GM12878 (cell line): Measurements from ENCODE around the gene LY6G5C. TPM values are rescaled to one million over a fixed set of nuclear protein-coding genes. Genes with fewer than 3 reads are reported as not detected.

Experiments
- ATAC-seq: fragments of 200-7000 bp; cut with Tn5 transposase; 3 replicates; pipeline ENCODE4 v1.9.1; 2020; ENCODE audit warnings: mild to moderate bottlenecking, moderate library complexity
- BruUV-seq: library from RNA; stranded (reverse); fragments of 400-500 nt; replicated peaks from 2 replicates; lab custom pipeline; 2021; lab: Mats Ljungman, UMichigan
- CTCF ChIA-PET: fragments of 300-600 bp; sonication (Branson Sonifier 250); formaldehyde crosslinking; extraction: SDS; loops from one replicate; lab custom pipeline; 2021; ENCODE audit warnings: inconsistent platforms; lab: Yijun Ruan, JAX
- POLR2A ChIA-PET: fragments of 350-600 bp; formaldehyde crosslinking; extraction: SDS; loops from one replicate; lab custom pipeline; 2021; ENCODE audit warnings: inconsistent platforms; lab: Charles Lee
- RAD21 ChIA-PET: fragments of 300-600 bp; sonication (Branson Sonifier 250); formaldehyde crosslinking; loops from one replicate; lab custom pipeline; 2023; ENCODE audit warnings: antibody characterized with exemption; ENCODE audit not compliant: unreplicated experiment; lab: Charles Lee
- SMC1A ChIA-PET: fragments of 300-600 bp; sonication (Branson Sonifier 250); formaldehyde crosslinking; loops from one replicate; lab custom pipeline; 2023; ENCODE audit not compliant: unreplicated experiment, uncharacterized antibody; lab: Charles Lee
- DNase-seq: peaks from one replicate; pipeline ENCODE4 v3.0.0-alpha.2; 2011; ENCODE audit warnings: low read depth, low spot score
- FAIRE-seq: peaks from 3 replicates; lab custom pipeline; 2011; peaks lifted over from hg19 to GRCh38; lab: Jason Lieb, UNC
- H2AFZ ChIP-seq: 2 replicates; pipeline ENCODE4 v1.6.0; 2011; ENCODE audit warnings: low read depth, low read length, control low read depth; ENCODE audit not compliant: control insufficient read depth
- H3K27ac ChIP-seq: 2 replicates; pipeline ENCODE4 v1.5.1; 2011; ENCODE audit warnings: control low read depth; ENCODE audit not compliant: control insufficient read depth, insufficient read depth
- H3K27me3 ChIP-seq, 2 experiments: replicated peaks in 1 of 2; 2 replicates each; pipeline versions ENCODE4 v1.6.0 to v1.6.1; 2011; ENCODE audit warnings: low read length in 1 of 2; ENCODE audit not compliant: control insufficient read depth in 2 of 2, insufficient read depth in 2 of 2
- H3K36me3 ChIP-seq, 2 experiments: 2 replicates each; pipeline ENCODE4 v1.5.1; 2011; ENCODE audit warnings: low read length in 1 of 2; ENCODE audit not compliant: control insufficient read depth in 2 of 2, insufficient read depth in 2 of 2
- H3K4me1 ChIP-seq: 2 replicates; pipeline ENCODE4 v1.6.1; 2011; ENCODE audit warnings: mild to moderate bottlenecking, low read length, moderate library complexity, mixed read lengths; ENCODE audit not compliant: control insufficient read depth, insufficient read depth
- H3K4me2 ChIP-seq: 2 replicates; pipeline ENCODE4 v1.6.0; 2011; ENCODE audit warnings: control low read depth; ENCODE audit not compliant: control insufficient read depth, insufficient read depth
- H3K4me3 ChIP-seq: fragments of 200-600 bp; sonication (generic); 2 replicates; pipeline ENCODE4 v1.5.1; 2016
- H3K79me2 ChIP-seq: 2 replicates; pipeline ENCODE4 v1.6.0; 2011; ENCODE audit warnings: low read length; ENCODE audit not compliant: control insufficient read depth, insufficient read depth
- H3K9ac ChIP-seq: 2 replicates; pipeline ENCODE4 v1.8.0; 2011; ENCODE audit warnings: low read length, control low read depth, mixed read lengths; ENCODE audit not compliant: control insufficient read depth, insufficient read depth
- H3K9me3 ChIP-seq: replicated peaks from 3 replicates; pipeline ENCODE4 v1.5.1; 2011; ENCODE audit warnings: mild to moderate bottlenecking, low read length; ENCODE audit not compliant: control insufficient read depth, insufficient read depth
- H4K20me1 ChIP-seq: 2 replicates; pipeline ENCODE4 v1.6.0; 2011; ENCODE audit not compliant: control insufficient read depth, insufficient read depth
- BRCA1 ChIP-seq: IDR thresholded peaks from 2 replicates; pipeline ENCODE4 v1.6.1; 2011; ENCODE audit warnings: low read depth, low read length, improper control_type of control experiment
- CHD4 ChIP-seq: fragments of 200-600 bp; sonication (generic); IDR thresholded peaks from 2 replicates; pipeline ENCODE4 v1.6.1; 2016; ENCODE audit warnings: mild to moderate bottlenecking
- EP300 ChIP-seq, 2 experiments: fragments of 150-350 bp in 1 of 2; IDR thresholded peaks; 2 replicates each; pipeline ENCODE4 v1.6.1; 2011 to 2012; ENCODE audit warnings: low read depth in 2 of 2, low read length in 2 of 2, borderline replicate concordance in 1 of 2, improper control_type of control experiment in 1 of 2, inconsistent platforms in 1 of 2; ENCODE audit not compliant: control insufficient read depth in 1 of 2
- POLR2AphosphoS5 ChIP-seq: IDR thresholded peaks from 2 replicates; pipeline ENCODE4 v1.6.1; 2011; ENCODE audit warnings: mild to moderate bottlenecking, low read length, inconsistent platforms
- STAT1 ChIP-seq: fragments of 450-650 bp; conservative IDR thresholded peaks from 2 replicates; pipeline ENCODE4 v1.6.1; 2014; ENCODE audit warnings: antibody characterized with exemption, mild to moderate bottlenecking
- YBX1 ChIP-seq: fragments of 450-650 bp; IDR thresholded peaks from 2 replicates; pipeline ENCODE4 v1.6.1; 2016; ENCODE audit warnings: antibody characterized with exemption
- WGBS: methylation state at CpG from one replicate; pipeline ENCODE4 v1.1.6; 2016; ENCODE audit warnings: low lambda C conversion rate; ENCODE audit not compliant: insufficient replicate concordance, insufficient coverage; ENCODE audit errors: missing lambda C conversion rate; 5-methylcytosine and 5-hydroxymethylcytosine counted together
- in situ Hi-C: fragments of 300-500 bp; cut with MboI; formaldehyde crosslinking; loops from 9 replicates; pipeline ENCODE4 v1.14.3; 2018; ENCODE audit warnings: mixed read lengths
- intact Hi-C: fragments of 100-400 bp; cut with micrococcal nuclease; formaldehyde crosslinking; loops from one replicate; pipeline ENCODE4 v1.14.2; 2022; ENCODE audit not compliant: unreplicated experiment
- polyA plus RNA-seq, 11 experiments: library from polyadenylated mRNA; depleted of rRNA in 4 of 11; unstranded in 6 of 11; stranded (reverse) in 5 of 11; fragments of >200 nt; fragmentation: Nextera tagmentation in 4 of 11; fragmentation: Illumina TruSeq in 1 of 11; extraction: Ambion mirVana in 4 of 11; extraction: Trizol in 1 of 11; gene quantifications; 1 replicate in 1 of 11; 2 replicates in 10 of 11; pipeline versions ENCODE4 v1.2.1 to v1.2.3, GENCODE V29; 2011 to 2016; ENCODE audit warnings: inconsistent platforms in 2 of 11, missing spikeins in 2 of 11, low read depth in 1 of 11
- total RNA-seq, 4 experiments: library from RNA; depleted of rRNA in 3 of 4; stranded (reverse); fragments of >200 nt in 3 of 4; fragmentation: Illumina TruSeq in 1 of 4; extraction: Trizol in 1 of 4; gene quantifications; 2 replicates each; pipeline versions ENCODE4 v1.2.1 to v1.2.3, GENCODE V29; 2013 to 2021
- TF ChIP-seq, protein P1 (sequence below), 3 experiments: IDR thresholded peaks in 2 of 3; conservative IDR thresholded peaks in 1 of 3; 2 replicates each; pipeline ENCODE4 v1.5.1; 2011; ENCODE audit warnings: low read depth in 3 of 3, low read length in 3 of 3, mild to moderate bottlenecking in 3 of 3, control low read depth in 2 of 3, moderate library complexity in 2 of 3, inconsistent platforms in 1 of 3, mixed read lengths in 1 of 3; ENCODE audit not compliant: control insufficient read depth in 2 of 3, insufficient read depth in 1 of 3; ENCODE audit errors: extremely low read depth in 1 of 3

The LY6G5C gene
- total and polyA plus RNA-seq, 10 of the 15 experiments (the other 5 are each of a cell fraction or from before 2014, with no cell fraction given), result 0.76 to 6.1 (median 1.7) TPM

GRCh38 chr6:31629014-31629413 lies 51.9 kb downstream of the LY6G5C start (continued):
- TF ChIP-seq, protein P1, sequence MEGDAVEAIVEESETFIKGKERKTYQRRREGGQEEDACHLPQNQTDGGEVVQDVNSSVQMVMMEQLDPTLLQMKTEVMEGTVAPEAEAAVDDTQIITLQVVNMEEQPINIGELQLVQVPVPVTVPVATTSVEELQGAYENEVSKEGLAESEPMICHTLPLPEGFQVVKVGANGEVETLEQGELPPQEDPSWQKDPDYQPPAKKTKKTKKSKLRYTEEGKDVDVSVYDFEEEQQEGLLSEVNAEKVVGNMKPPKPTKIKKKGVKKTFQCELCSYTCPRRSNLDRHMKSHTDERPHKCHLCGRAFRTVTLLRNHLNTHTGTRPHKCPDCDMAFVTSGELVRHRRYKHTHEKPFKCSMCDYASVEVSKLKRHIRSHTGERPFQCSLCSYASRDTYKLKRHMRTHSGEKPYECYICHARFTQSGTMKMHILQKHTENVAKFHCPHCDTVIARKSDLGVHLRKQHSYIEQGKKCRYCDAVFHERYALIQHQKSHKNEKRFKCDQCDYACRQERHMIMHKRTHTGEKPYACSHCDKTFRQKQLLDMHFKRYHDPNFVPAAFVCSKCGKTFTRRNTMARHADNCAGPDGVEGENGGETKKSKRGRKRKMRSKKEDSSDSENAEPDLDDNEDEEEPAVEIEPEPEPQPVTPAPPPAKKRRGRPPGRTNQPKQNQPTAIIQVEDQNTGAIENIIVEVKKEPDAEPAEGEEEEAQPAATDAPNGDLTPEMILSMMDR (IDR thresholded peaks at IDR 0.05 in 2 of 3, conservative IDR thresholded peaks at IDR 0.05 in 1 of 3; ENCODE audit: control insufficient read depth in 2 of 3, extremely low read depth in 1 of 3, insufficient read depth in 1 of 3, low read depth in 3 of 3, low read length in 3 of 3), result no peak
- TF ChIP-seq EP300 (IDR thresholded peaks at IDR 0.05; ENCODE audit: borderline replicate concordance in 1 of 2, control insufficient read depth in 1 of 2, low read depth in 2 of 2, low read length in 2 of 2), result no peak
- no peak for TF ChIP-seq POLR2AphosphoS5

DNA sequence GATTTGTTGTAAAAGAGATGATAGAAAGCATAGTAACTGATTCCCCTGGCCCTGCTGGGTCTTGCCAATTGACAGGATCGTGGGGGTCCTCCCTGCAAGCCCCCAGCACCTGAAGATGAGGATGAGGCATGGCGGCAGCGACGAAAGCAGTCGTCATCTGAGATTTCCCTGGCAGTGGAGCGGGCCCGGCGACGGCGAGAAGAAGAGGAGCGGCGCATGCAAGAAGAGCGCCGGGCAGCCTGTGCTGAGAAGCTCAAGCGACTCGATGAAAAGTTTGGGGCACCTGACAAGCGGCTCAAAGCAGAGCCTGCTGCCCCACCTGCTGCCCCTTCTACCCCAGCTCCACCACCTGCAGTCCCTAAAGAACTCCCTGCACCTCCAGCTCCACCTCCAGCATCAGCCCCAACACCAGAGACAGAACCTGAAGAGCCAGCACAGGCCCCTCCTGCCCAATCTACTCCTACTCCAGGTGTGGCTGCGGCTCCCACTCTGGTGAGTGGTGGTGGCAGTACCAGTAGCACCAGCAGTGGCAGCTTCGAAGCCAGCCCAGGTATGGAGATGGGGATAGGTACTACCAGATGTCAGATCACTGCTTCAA lies 53.1 kb downstream of the LY6G5C start:
- Histone ChIP-seq H3K9ac (no peak overlapping the region), H2AFZ (no peak overlapping the region), H3K79me2 (peaks cover 16% of the 10 kb centered on the region), H3K9me3 (no peaks in the 10 kb centered on the region), H3K4me3 (no peak overlapping the region), H4K20me1 (no peaks in the 10 kb centered on the region), H3K36me3 (peaks cover 51 to 66% of the 10 kb centered on the region in 2 experiments), H3K4me1 (no peaks in the 10 kb centered on the region; the same call in 1 of the 2 replicates), H3K27ac (no peak overlapping the region), H3K27me3 (no peaks in the 10 kb centered on the region), H3K4me2 (no peak overlapping the region)
- RAD21 ChIA-PET, result no interaction called here
- in situ Hi-C loops, result no loop called here
- TF ChIP-seq STAT1 (no peak), YBX1 (no peak), CHD4 (no peak), BRCA1 (no peak)
- CTCF ChIA-PET, result no interaction called here
- ATAC-seq (no peak), FAIRE-seq (no peak), DNase-seq (no peak)
- no TSS peak for BruUV-seq
- WGBS, result 98% methylated on average over 10 of the region's 19 CpGs
- SMC1A ChIA-PET, result interaction anchor here (1.3 kb wide), 1 partner anchor 24 kb away, joined by 9 read pairs; the partner anchor contains the start of gene BAG6
- intact Hi-C loops, result no loop called here
- POLR2A ChIA-PET, result interaction anchor here (1.2 to 1.6 kb wide), 3 partner anchors 11 to 33 kb away, joined by 3 to 8 read pairs (median 3); partner anchors contain the start of gene C6orf47
